Prostate gland (tissue), 2 donors: ENCODE results near the gene CSTF3.

Experiments used
- POLR2A ChIP-seq: fragments of 450-650 bp; IDR thresholded peaks from one replicate; pipeline ENCODE4 v1.6.1; 2016; ENCODE audit warnings: antibody characterized with exemption, mild to moderate bottlenecking
- POLR2AphosphoS5 ChIP-seq: sonication (generic); formaldehyde crosslinking; IDR thresholded peaks from one replicate; pipeline ENCODE4 v1.6.1; 2017; ENCODE audit warnings: antibody characterized with exemption
- TF ChIP-seq, protein P1 (sequence below), 4 experiments: fragments of 200-600 bp in 2 of 4; fragments of 450-650 bp in 2 of 4; sonication (generic) in 2 of 4; IDR thresholded peaks; 1 replicate in 3 of 4; 2 replicates in 1 of 4; pipeline ENCODE4 v1.5.1; 2016 to 2019; ENCODE audit warnings: antibody characterized with exemption in 4 of 4, mild to moderate bottlenecking in 2 of 4, moderate library complexity in 2 of 4

DNA sequence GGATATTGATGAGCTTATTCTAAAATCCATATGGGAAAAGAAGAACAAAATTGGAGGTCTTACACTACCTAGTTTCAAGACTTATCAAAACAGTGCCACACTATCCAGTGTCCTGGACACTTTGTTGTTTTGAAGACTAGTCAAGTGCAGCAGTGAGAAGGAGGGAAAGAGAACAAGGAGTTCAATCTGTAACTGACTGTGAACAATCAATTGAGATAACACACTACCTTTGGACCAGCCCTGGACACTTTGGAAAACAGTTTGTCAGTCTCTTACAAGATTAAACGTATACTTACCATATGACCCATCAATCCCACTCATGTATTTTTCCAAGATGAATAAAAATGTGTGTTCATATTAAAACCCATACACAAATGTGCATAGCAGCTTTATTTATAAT lies 10.0 kb upstream of the CSTF3 start:
- no peak for TF ChIP-seq POLR2A
- TF ChIP-seq, protein P1, sequence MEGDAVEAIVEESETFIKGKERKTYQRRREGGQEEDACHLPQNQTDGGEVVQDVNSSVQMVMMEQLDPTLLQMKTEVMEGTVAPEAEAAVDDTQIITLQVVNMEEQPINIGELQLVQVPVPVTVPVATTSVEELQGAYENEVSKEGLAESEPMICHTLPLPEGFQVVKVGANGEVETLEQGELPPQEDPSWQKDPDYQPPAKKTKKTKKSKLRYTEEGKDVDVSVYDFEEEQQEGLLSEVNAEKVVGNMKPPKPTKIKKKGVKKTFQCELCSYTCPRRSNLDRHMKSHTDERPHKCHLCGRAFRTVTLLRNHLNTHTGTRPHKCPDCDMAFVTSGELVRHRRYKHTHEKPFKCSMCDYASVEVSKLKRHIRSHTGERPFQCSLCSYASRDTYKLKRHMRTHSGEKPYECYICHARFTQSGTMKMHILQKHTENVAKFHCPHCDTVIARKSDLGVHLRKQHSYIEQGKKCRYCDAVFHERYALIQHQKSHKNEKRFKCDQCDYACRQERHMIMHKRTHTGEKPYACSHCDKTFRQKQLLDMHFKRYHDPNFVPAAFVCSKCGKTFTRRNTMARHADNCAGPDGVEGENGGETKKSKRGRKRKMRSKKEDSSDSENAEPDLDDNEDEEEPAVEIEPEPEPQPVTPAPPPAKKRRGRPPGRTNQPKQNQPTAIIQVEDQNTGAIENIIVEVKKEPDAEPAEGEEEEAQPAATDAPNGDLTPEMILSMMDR (IDR thresholded peaks at IDR 0.05): no peak
- no peak for TF ChIP-seq POLR2AphosphoS5
